Epithelial cell of alveolus of lung (primary cell): ENCODE data around the gene ZNF860. TPM values are rescaled to one million over a fixed set of nuclear protein-coding genes. Genes with fewer than 3 reads are reported as not detected.

Experiments used
- total RNA-seq: library from RNA; depleted of rRNA; stranded (reverse); fragments of >200 nt; gene quantifications from 2 replicates; pipeline ENCODE4 v1.2.1, GENCODE V29; 2015

The ZNF860 gene
- total RNA-seq = 0.52 and 1.5 TPM in 2 replicates

GRCh38 chr3:31981206-31982181 is at the start of gene ZNF860, which contains the start of gene OSBPL10:
TSS of gene ZNF860 (plus strand) at chr3:31981750. CDS start at chr3:31989080, 7,330 bp downstream.
TSS of gene OSBPL10 (minus strand) at chr3:31981262. CDS start at chr3:31981179, 83 bp downstream.

Other genes starting within 250 kb of the ZNF860 start
- 11.4 and 17.2 TPM in 2 replicates for gene OSBPL10, start 488 bp upstream of the ZNF860 start, total RNA-seq
- 5.0 and 14.9 TPM in 2 replicates for gene GPD1L, start 124.9 kb downstream of the ZNF860 start, total RNA-seq